Skeletal muscle tissue (tissue), 4 donors: ENCODE data around the gene MRPL38. TPM values are rescaled to one million over a fixed set of nuclear protein-coding genes. Genes with fewer than 3 reads are reported as not detected.

Source experiments
- H3K27ac ChIP-seq: one replicate; pipeline ENCODE4 v1.7.0; 2013; ENCODE audit warnings: mild to moderate bottlenecking, low read depth, low read length, inconsistent platforms
- H3K27me3 ChIP-seq, 3 donors: one replicate each; pipeline ENCODE4 v1.7.0; 2013; ENCODE audit warnings: low read length in 3 of 3; ENCODE audit not compliant: control insufficient read depth in 3 of 3, insufficient read depth in 3 of 3
- H3K36me3 ChIP-seq, 3 donors: one replicate each; pipeline ENCODE4 v1.7.0; 2013; ENCODE audit warnings: low read length in 3 of 3; ENCODE audit not compliant: control insufficient read depth in 3 of 3, insufficient read depth in 3 of 3
- H3K4me1 ChIP-seq, 3 donors: one replicate each; pipeline ENCODE4 v1.7.0; 2013; ENCODE audit warnings: low read length in 3 of 3, mild to moderate bottlenecking in 3 of 3; ENCODE audit not compliant: control insufficient read depth in 3 of 3, insufficient read depth in 3 of 3
- H3K4me3 ChIP-seq, 3 donors: one replicate each; pipeline ENCODE4 v1.7.0; 2013; ENCODE audit warnings: low read length in 3 of 3
- H3K9ac ChIP-seq, 3 donors: one replicate each; pipeline ENCODE4 v1.7.0; 2013; ENCODE audit warnings: low read length in 3 of 3, mild to moderate bottlenecking in 3 of 3, moderate library complexity in 2 of 3, low read depth in 1 of 3
- H3K9me3 ChIP-seq, 3 donors: one replicate each; pipeline ENCODE4 v1.7.0; 2013; ENCODE audit warnings: low read length in 3 of 3; ENCODE audit not compliant: control insufficient read depth in 3 of 3
- total RNA-seq: library from RNA; depleted of rRNA; stranded (reverse); fragments of >200 nt; gene quantifications from one replicate; pipeline ENCODE4 v1.2.3, GENCODE V29; 2014
- donor health status: Osteomylitis.

The MRPL38 gene
- total RNA-seq, 1 donor from 2014 or later = 32.9 TPM

- Histone ChIP-seq H3K27ac (no peak overlapping the region), H3K4me3 (no peak overlapping the region), H3K27me3 (no peaks in the 10 kb centered on the region), H3K9me3 (no peaks in the 10 kb centered on the region), H3K9ac (no peak overlapping the region), H3K4me1 (peaks cover 0 to 3% (median 3%) of the 10 kb centered on the region in 3 donors), H3K36me3 (peaks cover 0 to 9% (median 0%) of the 10 kb centered on the region in 3 donors)
Measured at GRCh38 chr17:75909812-75910274, 5.2 kb upstream of the MRPL38 start.

GRCh38 chr17:75909051-75909811 is 4.5 kb upstream of the MRPL38 start:
- H3K4me1 ChIP-seq = peaks cover 0 to 5% (median 3%) of the 10 kb centered on the region in 3 donors
- no peaks in the 10 kb centered on the region for H3K27me3 ChIP-seq
- H3K9ac ChIP-seq = no peak overlapping the region
- no peak overlapping the region for H3K27ac ChIP-seq
- no peaks in the 10 kb centered on the region for H3K9me3 ChIP-seq
- H3K4me3 ChIP-seq = no peak overlapping the region
- peaks cover 0 to 4% (median 0%) of the 10 kb centered on the region in 3 donors for H3K36me3 ChIP-seq

- no peak overlapping the region for H3K4me3 ChIP-seq
- no peak overlapping the region for H3K27ac ChIP-seq
- no peaks in the 10 kb centered on the region for H3K9me3 ChIP-seq
- peaks cover 9 to 13% (median 10%) of the 10 kb centered on the region in 3 donors for H3K4me1 ChIP-seq
- H3K9ac ChIP-seq = peak overlapping the region in 1 of 3 donors; percentile 8
- H3K36me3 ChIP-seq = peaks cover 0 to 4% (median 0%) of the 10 kb centered on the region in 3 donors
- H3K27me3 ChIP-seq = no peaks in the 10 kb centered on the region
Measured at GRCh38 chr17:75908201-75908600, 3.5 kb upstream of the MRPL38 start.

- Histone ChIP-seq H3K4me3 (no peak overlapping the region), H3K4me1 (peaks cover 9 to 17% (median 10%) of the 10 kb centered on the region in 3 donors), H3K36me3 (peaks cover 12 to 14% (median 14%) of the 10 kb centered on the region in 3 donors), H3K9me3 (no peaks in the 10 kb centered on the region), H3K27ac (peak overlapping the region; percentile 44), H3K27me3 (no peaks in the 10 kb centered on the region), H3K9ac (no peak overlapping the region)
Measured at GRCh38 chr17:75906143-75906884, 1.6 kb upstream of the MRPL38 start.

- H3K9ac ChIP-seq = no peak overlapping the region
- peaks cover 43 to 50% (median 48%) of the 10 kb centered on the region in 3 donors for H3K36me3 ChIP-seq
- peaks cover 9 to 20% (median 13%) of the 10 kb centered on the region in 3 donors for H3K4me1 ChIP-seq
- H3K27me3 ChIP-seq = no peaks in the 10 kb centered on the region
- H3K9me3 ChIP-seq = no peaks in the 10 kb centered on the region
- no peak overlapping the region for H3K4me3 ChIP-seq
- H3K27ac ChIP-seq = no peak overlapping the region
Measured at GRCh38 chr17:75902406-75902805, 2.3 kb downstream of the MRPL38 start.

- Histone ChIP-seq H3K4me3 (no peak overlapping the region), H3K4me1 (peaks cover 13 to 26% (median 17%) of the 10 kb centered on the region in 3 donors), H3K27me3 (no peaks in the 10 kb centered on the region), H3K9me3 (no peaks in the 10 kb centered on the region), H3K36me3 (peaks cover 43 to 50% (median 50%) of the 10 kb centered on the region in 3 donors), H3K27ac (no peak overlapping the region), H3K9ac (no peak overlapping the region)
Measured at GRCh38 chr17:75901727-75902126, 3.0 kb downstream of the MRPL38 start.

- Histone ChIP-seq H3K27ac (no peak overlapping the region), H3K9me3 (no peaks in the 10 kb centered on the region), H3K9ac (no peak overlapping the region), H3K4me1 (peaks cover 13 to 26% (median 17%) of the 10 kb centered on the region in 3 donors), H3K4me3 (no peak overlapping the region), H3K36me3 (peaks cover 43 to 50% (median 50%) of the 10 kb centered on the region in 3 donors), H3K27me3 (no peaks in the 10 kb centered on the region)
Measured at GRCh38 chr17:75900691-75901533, 3.8 kb downstream of the MRPL38 start.

- Histone ChIP-seq H3K9me3 (no peaks in the 10 kb centered on the region), H3K27ac (no peak overlapping the region), H3K36me3 (peaks cover 43 to 50% (median 50%) of the 10 kb centered on the region in 3 donors), H3K9ac (no peak overlapping the region), H3K27me3 (no peaks in the 10 kb centered on the region), H3K4me3 (no peak overlapping the region), H3K4me1 (peaks cover 20 to 32% (median 27%) of the 10 kb centered on the region in 3 donors)
Measured at GRCh38 chr17:75899767-75900468, 4.8 kb downstream of the MRPL38 start.

- no peak overlapping the region for H3K4me3 ChIP-seq
- no peak overlapping the region for H3K9ac ChIP-seq
- peaks cover 24 to 38% (median 30%) of the 10 kb centered on the region in 3 donors for H3K4me1 ChIP-seq
- H3K36me3 ChIP-seq = peaks cover 43 to 50% (median 50%) of the 10 kb centered on the region in 3 donors
- no peaks in the 10 kb centered on the region for H3K9me3 ChIP-seq
- H3K27me3 ChIP-seq = no peaks in the 10 kb centered on the region
- H3K27ac ChIP-seq = no peak overlapping the region
Measured at GRCh38 chr17:75899353-75899752, 5.3 kb downstream of the MRPL38 start.
